Stimulated activated CD4-positive, alpha-beta T cell treated with anti-CD3 and anti-CD28 coated beads, Interleukin-1b, Interleukin-23, amount 100 ng/mL, for 48 hours (primary cell): ENCODE results near the gene C17orf113.

Experiments used
- DNase-seq: peaks from one replicate; pipeline ENCODE4 v3.0.0-alpha.2; 2020

C17orf113 gene

GRCh38 chr17:42050393-42051012, at the start of gene C17orf113:
Gene C17orf113 (minus strand): TSS chr17:42050601. CDS start chr17:42043376, 7,225 bp downstream.
- DNase-seq = peak; percentile 16

- no peak for DNase-seq
Measured at GRCh38 chr17:42098730-42099399, 48.5 kb upstream of the C17orf113 start.

- no peak for DNase-seq
Measured at GRCh38 chr17:42097691-42098631, 47.6 kb upstream of the C17orf113 start, which contains the start of gene ZNF385C. Gene ZNF385C (minus strand): TSS chr17:42098473. CDS start chr17:42063056, 35,417 bp downstream.

DNA sequence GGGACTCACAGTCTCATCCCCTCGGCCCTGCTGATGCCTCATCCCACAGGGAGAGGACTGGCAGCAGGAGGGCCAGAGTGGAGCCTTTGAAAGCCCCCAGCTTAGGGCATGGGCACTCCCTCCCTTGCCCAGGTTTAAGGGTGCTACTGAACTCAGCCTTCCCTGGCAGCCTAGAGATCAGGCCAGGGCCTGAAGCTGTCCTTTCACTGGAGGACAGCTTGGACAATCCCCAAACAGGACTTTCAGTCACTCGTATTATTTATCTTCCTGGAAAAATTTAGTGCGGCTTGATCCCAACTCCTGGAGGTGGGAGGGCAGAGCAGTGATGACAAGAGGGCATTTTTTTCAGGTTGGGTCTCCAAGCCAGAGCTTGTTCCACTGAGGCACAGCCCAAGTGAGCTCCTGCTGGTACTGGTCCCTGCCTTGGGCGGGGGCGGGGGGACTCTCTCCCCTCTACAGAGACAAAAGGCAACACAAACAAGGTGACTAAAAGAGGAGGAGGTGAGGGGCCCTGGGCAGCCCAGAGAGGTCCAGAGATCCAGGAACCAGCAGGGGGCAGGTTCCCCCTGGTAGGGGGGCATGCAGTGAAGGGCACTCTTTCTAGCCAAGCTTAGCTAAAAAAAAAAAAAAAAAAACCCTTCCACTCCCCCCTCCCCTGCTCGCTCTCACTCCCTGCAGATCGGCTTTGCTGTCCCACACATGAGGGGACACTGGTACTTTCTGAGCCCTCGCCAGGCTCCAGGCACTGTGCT, 46.1 kb upstream of the C17orf113 start:
- DNase-seq = no peak

- DNase-seq = no peak
Measured at GRCh38 chr17:42094375-42095069, 44.1 kb upstream of the C17orf113 start.

- DNase-seq = no peak
Measured at GRCh38 chr17:42092939-42093338, 42.5 kb upstream of the C17orf113 start.

- DNase-seq = no peak
Measured at GRCh38 chr17:42090964-42091790, 40.8 kb upstream of the C17orf113 start.

DNA sequence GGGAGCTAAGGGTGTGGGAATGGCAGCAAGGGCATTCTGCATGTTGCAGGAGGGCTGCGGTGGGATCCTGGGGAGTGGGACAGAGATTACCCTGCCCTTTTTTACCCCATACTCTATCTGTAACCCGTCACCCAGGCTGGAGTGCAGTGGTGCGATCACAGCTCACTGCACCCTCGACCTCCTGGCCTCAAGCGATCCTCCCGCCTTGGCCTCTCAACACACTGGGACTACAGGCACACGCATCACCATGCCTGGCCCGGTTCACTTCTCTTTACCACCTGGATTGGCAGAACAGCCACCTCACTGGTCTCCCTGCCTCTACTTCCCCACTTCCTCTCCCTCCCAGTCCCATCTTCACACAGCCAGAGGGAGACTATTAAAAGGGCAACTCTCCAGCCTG, 38.3 kb upstream of the C17orf113 start:
- no peak for DNase-seq

- DNase-seq = no peak
Measured at GRCh38 chr17:42087736-42088705, 37.6 kb upstream of the C17orf113 start.

DNA sequence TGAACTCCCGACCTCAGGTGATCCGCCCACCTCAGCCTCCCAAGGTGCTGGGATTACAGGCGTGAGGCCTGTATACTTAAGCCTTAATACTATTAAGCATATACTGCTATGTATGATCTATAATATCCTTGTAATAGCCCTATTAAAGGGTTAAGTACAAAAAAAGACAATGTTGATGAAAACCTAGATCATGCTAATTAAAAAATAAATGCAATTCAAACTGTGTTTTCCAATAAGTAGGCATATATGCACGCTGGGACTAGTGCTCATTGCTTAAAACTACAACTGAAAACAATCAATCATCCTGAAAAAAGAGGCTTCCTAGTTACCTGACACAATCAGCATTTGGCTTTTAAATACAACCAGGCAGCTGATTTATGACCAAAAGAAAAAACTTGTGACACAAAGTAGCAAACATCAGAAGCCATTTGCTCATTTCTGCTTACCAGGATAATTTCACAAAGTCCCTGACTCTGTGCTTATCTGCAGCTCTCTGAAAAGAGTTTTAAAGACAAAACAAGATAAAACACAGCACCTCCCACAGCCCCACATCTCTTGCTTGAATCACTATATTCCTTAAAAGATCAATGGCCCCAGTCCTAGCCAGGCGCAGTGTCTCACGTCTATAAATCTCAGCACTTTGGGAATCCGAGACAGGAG, 36.8 kb upstream of the C17orf113 start:
- no peak for DNase-seq

- no peak for DNase-seq
Measured at GRCh38 chr17:42081516-42082129, 31.2 kb upstream of the C17orf113 start.

DNA sequence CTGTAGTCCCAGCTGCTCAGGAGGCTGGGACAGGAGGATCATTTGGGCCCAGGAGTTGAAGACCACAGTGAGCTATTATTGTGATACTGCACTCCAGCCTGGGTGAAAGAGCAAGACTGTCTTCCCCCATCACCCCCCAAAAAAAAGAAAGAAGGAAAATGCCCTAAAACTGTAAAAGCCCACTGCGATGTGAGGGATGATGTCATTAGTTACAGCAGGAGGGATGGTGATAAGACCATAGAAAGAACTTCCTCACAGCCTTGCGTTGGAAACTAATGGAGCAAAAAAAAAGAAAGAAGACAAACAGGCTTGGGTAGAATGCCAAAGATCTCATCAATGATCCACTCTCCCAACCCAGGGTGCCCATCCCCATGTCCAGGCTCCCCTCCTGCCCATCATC, 29.1 kb upstream of the C17orf113 start:
- no peak for DNase-seq

- no peak for DNase-seq
Measured at GRCh38 chr17:42078396-42079043, 28.1 kb upstream of the C17orf113 start.

DNA sequence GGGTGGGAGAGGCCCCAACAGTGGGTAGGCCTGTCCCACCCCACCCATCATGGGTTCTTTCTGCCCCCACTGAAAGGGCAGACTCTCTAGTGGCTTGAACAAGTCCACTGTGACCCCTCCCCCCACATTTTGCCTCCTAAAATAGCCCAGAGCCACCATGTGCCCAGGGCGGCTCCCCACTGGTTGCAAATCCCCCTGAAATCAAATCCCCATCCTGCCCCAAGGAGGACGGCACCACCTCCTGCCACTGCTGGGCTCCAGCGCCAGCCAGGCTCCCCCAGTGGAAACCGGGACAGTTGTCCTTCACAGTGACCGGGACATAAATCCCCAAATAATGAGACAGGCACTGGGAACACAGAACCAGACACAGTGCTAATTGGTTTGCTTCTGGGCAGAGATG, 27.4 kb upstream of the C17orf113 start:
- no peak for DNase-seq

DNA sequence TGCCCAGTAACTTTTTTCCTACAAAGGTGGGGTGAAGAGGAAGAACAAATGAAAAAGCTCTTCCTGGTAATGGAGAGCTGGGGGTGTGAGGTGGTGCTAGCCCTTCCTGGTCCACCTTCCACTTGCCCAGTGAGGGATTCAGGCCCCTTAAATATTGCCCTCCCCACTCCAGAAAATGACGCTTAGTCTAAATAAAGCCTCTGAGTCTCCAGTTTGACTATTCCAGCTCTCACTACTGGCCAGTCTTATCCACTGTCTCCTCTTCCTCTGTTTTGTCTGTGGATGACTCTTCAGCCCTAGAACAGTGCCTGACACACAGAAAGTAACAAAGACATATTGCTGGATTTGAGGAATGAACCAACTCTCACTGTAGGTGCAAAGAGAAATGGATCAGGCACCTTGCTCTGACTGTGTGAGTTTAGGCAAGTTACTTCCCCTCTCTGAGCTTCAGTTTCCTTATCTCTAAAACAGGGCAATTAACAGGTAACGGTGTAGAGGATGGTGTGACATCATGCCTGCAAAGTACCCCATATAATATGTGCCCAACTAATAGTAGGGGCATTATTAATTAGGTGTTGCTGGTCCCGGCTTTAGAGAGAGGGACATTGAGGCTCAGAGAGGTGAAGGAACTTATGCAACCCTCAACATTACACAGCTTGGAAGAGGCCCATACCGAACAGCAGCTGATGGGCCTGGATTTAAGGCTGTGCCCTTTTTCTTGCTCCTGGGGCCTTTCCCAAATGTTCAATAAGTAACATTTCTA, 26.6 kb upstream of the C17orf113 start:
- DNase-seq = no peak

DNA sequence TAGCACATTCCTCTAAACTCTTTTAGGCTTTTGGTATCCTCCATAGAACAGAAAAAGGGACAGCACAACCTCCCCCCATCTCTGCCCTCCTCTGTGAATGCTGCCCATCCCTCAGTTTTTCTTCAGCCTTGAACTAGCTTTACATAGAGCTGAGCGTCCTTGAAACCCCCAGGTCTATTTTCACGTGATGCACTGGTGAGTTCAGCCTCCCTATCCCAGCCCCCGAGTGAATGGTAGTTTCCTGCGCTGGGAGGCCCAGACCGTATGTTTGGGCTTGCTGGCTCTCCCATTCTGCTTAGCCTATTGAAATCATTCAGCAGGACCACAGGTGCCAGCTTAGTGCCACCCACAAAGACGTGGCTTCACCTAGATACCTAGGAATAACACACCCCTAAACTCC, 25.4 kb upstream of the C17orf113 start:
- DNase-seq = no peak
